ENCODE results near the gene SLC34A1.

Gene SLC34A1

DNA sequence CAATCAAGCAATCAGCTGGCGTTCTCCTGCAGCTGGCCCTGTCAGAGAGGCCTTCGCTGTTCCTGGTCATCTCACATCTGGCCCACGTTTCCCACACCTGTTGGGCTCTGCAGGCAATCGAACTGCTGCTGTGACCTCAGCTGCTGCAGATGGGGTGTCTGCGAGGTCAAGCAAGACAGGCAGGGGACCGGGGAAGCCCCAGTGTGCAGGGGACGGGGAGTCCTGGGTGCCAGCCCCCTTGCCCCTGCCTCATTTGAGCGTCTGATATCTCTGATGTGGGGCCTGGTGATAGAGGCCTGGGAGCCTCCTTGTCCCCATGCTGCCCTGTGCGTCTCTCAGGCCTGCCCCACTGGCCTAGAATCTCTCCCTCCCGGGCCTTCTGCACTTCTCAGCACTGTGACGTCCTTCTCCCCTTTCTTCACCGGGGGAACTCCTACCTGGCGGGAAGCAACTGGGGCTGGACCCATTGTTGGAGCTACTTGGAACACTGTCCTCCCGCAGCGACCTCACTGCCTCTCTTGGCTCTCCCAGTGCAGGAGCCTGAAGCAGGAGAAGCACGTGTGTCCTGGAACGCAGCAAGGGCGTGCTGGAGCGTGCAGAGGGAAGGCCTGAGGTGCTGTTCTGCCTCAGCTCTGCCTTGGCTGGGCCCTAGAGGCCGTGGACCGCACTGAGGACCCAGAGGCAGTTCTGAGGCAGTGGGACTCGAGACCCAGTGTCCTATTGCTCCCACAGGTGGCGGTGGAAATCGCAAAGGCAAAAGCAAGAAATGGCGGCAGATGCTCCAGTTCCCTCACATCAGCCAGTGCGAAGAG is 46.1 kb downstream of the SLC34A1 start:
- no peak overlapping the region for H3K4me3 ChIP-seq (ENCODE audit: low read depth, low read length)
- DNase-seq, result peak; percentile 25
- H3K4me1 ChIP-seq, result peaks cover 15% of the 10 kb centered on the region
- TF ChIP-seq, protein P1, sequence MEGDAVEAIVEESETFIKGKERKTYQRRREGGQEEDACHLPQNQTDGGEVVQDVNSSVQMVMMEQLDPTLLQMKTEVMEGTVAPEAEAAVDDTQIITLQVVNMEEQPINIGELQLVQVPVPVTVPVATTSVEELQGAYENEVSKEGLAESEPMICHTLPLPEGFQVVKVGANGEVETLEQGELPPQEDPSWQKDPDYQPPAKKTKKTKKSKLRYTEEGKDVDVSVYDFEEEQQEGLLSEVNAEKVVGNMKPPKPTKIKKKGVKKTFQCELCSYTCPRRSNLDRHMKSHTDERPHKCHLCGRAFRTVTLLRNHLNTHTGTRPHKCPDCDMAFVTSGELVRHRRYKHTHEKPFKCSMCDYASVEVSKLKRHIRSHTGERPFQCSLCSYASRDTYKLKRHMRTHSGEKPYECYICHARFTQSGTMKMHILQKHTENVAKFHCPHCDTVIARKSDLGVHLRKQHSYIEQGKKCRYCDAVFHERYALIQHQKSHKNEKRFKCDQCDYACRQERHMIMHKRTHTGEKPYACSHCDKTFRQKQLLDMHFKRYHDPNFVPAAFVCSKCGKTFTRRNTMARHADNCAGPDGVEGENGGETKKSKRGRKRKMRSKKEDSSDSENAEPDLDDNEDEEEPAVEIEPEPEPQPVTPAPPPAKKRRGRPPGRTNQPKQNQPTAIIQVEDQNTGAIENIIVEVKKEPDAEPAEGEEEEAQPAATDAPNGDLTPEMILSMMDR (IDR thresholded peaks at IDR 0.05; ENCODE audit: low read depth, low read length), result no peak
- H3K36me3 ChIP-seq, result peaks cover 38% of the 10 kb centered on the region
- no peaks in the 10 kb centered on the region for H3K9me3 ChIP-seq
- H3K27me3 ChIP-seq, result no peaks in the 10 kb centered on the region

- no peak overlapping the region for H3K4me3 ChIP-seq (ENCODE audit: low read depth, low read length)
- no peak for DNase-seq
- TF ChIP-seq, protein P1 (IDR thresholded peaks at IDR 0.05; ENCODE audit: low read depth, low read length), result no peak
- H3K9me3 ChIP-seq, result no peaks in the 10 kb centered on the region
- peaks cover 15% of the 10 kb centered on the region for H3K4me1 ChIP-seq
- no peaks in the 10 kb centered on the region for H3K27me3 ChIP-seq
- H3K36me3 ChIP-seq, result peaks cover 43% of the 10 kb centered on the region
Observed at GRCh38 chr5:177430972-177431316, 46.7 kb downstream of the SLC34A1 start.

DNA sequence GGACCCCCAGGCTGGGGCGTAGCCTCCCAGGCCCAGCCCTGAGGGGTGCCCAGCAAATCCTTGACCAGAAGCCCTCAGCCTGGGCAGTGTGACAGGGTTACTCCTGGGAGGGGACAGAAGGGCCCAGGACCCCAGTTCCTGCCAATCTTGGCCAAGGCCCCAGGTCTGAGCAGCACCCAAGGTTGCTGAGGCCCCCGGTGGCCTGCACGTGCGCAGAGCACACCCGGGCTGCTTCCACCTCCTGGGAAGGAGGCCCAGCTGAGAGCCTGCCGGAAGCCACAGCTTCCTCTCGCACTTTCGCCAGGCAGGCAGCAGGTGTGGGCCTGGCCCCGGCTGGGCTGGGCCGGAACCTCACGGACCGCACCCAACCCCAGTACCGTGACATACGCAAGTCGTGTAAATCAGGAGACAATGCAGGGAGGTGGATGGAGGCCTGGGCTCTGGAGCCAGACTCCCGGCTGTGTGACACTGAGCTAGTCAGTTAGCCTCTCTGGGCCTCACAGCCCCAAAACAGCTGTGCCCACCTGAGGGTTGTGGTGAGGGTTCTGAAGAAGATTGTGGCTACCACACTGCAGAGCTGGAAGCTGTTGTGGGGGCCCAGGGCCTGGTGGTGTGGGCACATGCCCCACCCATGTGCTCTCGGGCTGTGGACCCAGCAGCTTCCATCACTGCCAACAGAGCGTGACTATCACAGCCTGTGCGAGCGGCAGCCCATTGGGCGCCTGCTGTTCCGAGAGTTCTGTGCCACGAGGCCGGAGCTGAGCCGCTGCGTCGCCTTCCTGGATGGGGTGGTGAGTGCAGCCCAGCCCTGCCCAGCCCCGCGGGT is 47.3 kb downstream of the SLC34A1 start:
- Histone ChIP-seq H3K4me1 (peaks cover 15% of the 10 kb centered on the region), H3K36me3 (peaks cover 43% of the 10 kb centered on the region), H3K27me3 (no peaks in the 10 kb centered on the region), H3K9me3 (no peaks in the 10 kb centered on the region), H3K4me3 (ENCODE audit: low read depth, low read length) (no peak overlapping the region)
- TF ChIP-seq, protein P1 (IDR thresholded peaks at IDR 0.05; ENCODE audit: low read depth, low read length), result no peak
- peak; percentile 79 for DNase-seq

GRCh38 chr5:177432143-177432838 is 48.1 kb downstream of the SLC34A1 start:
- no peaks in the 10 kb centered on the region for H3K27me3 ChIP-seq
- H3K9me3 ChIP-seq, result no peaks in the 10 kb centered on the region
- TF ChIP-seq, protein P1 (IDR thresholded peaks at IDR 0.05; ENCODE audit: low read depth, low read length), result no peak
- peaks cover 45% of the 10 kb centered on the region for H3K36me3 ChIP-seq
- H3K4me3 ChIP-seq (ENCODE audit: low read depth, low read length), result no peak overlapping the region
- H3K4me1 ChIP-seq, result peaks cover 15% of the 10 kb centered on the region
- DNase-seq, result peak; percentile 46

GRCh38 chr5:177432839-177433657 is 48.8 kb downstream of the SLC34A1 start:
- Histone ChIP-seq H3K4me1 (peaks cover 15% of the 10 kb centered on the region), H3K27me3 (no peaks in the 10 kb centered on the region), H3K9me3 (no peaks in the 10 kb centered on the region), H3K36me3 (peaks cover 52% of the 10 kb centered on the region), H3K4me3 (ENCODE audit: low read depth, low read length) (no peak overlapping the region)
- no peak for DNase-seq
- TF ChIP-seq, protein P1 (IDR thresholded peaks at IDR 0.05; ENCODE audit: low read depth, low read length), result no peak
